HG03558 (cell line): ENCODE results near the gene PEPD.
A peak's percentile ranks its signal among the peaks of the same experiment; 100 is the strongest.

Source experiments
- ATAC-seq: cut with Tn5 transposase; IDR thresholded peaks from one replicate; pipeline ENCODE4 v1.9.1; 2021; ENCODE audit warnings: moderate number of reproducible peaks; ENCODE audit not compliant: unreplicated experiment; ENCODE audit errors: extremely low read depth

The PEPD gene

GRCh38 chr19:33376423-33376822, 145.2 kb downstream of the PEPD start:
- no peak for ATAC-seq

GRCh38 chr19:33375837-33376159, 145.8 kb downstream of the PEPD start:
- ATAC-seq = no peak

GRCh38 chr19:33375156-33375836, 146.3 kb downstream of the PEPD start:
- ATAC-seq = no peak

- ATAC-seq = no peak
Measured at GRCh38 chr19:33374236-33374714, 147.3 kb downstream of the PEPD start.

- ATAC-seq = peak; percentile 67
Measured at GRCh38 chr19:33373453-33374235, 147.9 kb downstream of the PEPD start, which contains the start of gene CEBPG. Gene CEBPG (plus strand): TSS chr19:33373709. CDS start chr19:33379240, 5,531 bp downstream.

- no peak for ATAC-seq
Measured at GRCh38 chr19:33370783-33371182, 150.8 kb downstream of the PEPD start.

GRCh38 chr19:33368074-33368864, 153.3 kb downstream of the PEPD start:
- ATAC-seq = no peak

- no peak for ATAC-seq
Measured at GRCh38 chr19:33366897-33367296, 154.7 kb downstream of the PEPD start.

- ATAC-seq = no peak
Measured at GRCh38 chr19:33366127-33366526, 155.5 kb downstream of the PEPD start.

- no peak for ATAC-seq
Measured at GRCh38 chr19:33365691-33366090, 155.9 kb downstream of the PEPD start.

GRCh38 chr19:33363476-33363875, 158.1 kb downstream of the PEPD start:
- ATAC-seq = no peak

- ATAC-seq = no peak
Measured at GRCh38 chr19:33362508-33363228, 158.9 kb downstream of the PEPD start.

- no peak for ATAC-seq
Measured at GRCh38 chr19:33359581-33359980, 162.0 kb downstream of the PEPD start.

- no peak for ATAC-seq
Measured at GRCh38 chr19:33358408-33358807, 163.2 kb downstream of the PEPD start.

GRCh38 chr19:33357556-33357955, 164.0 kb downstream of the PEPD start:
- ATAC-seq = no peak

GRCh38 chr19:33355535-33355934, 166.1 kb downstream of the PEPD start:
- ATAC-seq = no peak

- no peak for ATAC-seq
Measured at GRCh38 chr19:33350538-33351309, 170.9 kb downstream of the PEPD start.

GRCh38 chr19:33349319-33350289, 172.0 kb downstream of the PEPD start:
- no peak for ATAC-seq
